ENCODE data around the gene GJB2.
A peak's percentile ranks its signal among the peaks of the same experiment; 100 is the strongest.

GJB2 gene

GRCh38 chr13:20192836-20193161, at the start of gene GJB2:
Gene GJB2 (minus strand): TSS chr13:20192938. CDS start chr13:20189581, 3,357 bp downstream.
- no peak for DNase-seq

GRCh38 chr13:20241593-20241992, 48.9 kb upstream of the GJB2 start:
- no peak for DNase-seq

- DNase-seq = no peak
These were observed 47.0 kb upstream of the GJB2 start for GRCh38 chr13:20239748-20240147.

- DNase-seq = no peak
These were observed 40.0 kb upstream of the GJB2 start for GRCh38 chr13:20232556-20233277.

- no peak for DNase-seq
These were observed 39.3 kb upstream of the GJB2 start, which contains the start of gene GJB6 for GRCh38 chr13:20231839-20232555. Gene GJB6 (minus strand): TSS chr13:20232319. CDS start chr13:20223480, 8,839 bp downstream.

- peak; percentile 9 for DNase-seq
These were observed 38.4 kb upstream of the GJB2 start for GRCh38 chr13:20230913-20231838.

- no peak for DNase-seq
These were observed 35.0 kb upstream of the GJB2 start for GRCh38 chr13:20227730-20228129.

GRCh38 chr13:20227288-20227687, 34.5 kb upstream of the GJB2 start:
- DNase-seq = no peak

GRCh38 chr13:20222553-20222952, 29.8 kb upstream of the GJB2 start:
- DNase-seq = peak; percentile 33

GRCh38 chr13:20221772-20222171, 29.0 kb upstream of the GJB2 start:
- no peak for DNase-seq

- DNase-seq = peak; percentile 27
These were observed 26.8 kb upstream of the GJB2 start for GRCh38 chr13:20219577-20219976.

- no peak for DNase-seq
These were observed 24.4 kb upstream of the GJB2 start for GRCh38 chr13:20217168-20217567.

GRCh38 chr13:20209948-20210347, 17.2 kb upstream of the GJB2 start:
- DNase-seq = no peak

GRCh38 chr13:20206698-20207235, 14.0 kb upstream of the GJB2 start:
- no peak for DNase-seq

GRCh38 chr13:20206065-20206697, 13.4 kb upstream of the GJB2 start:
- DNase-seq = no peak

GRCh38 chr13:20198781-20199180, 6.0 kb upstream of the GJB2 start:
- DNase-seq = no peak

GRCh38 chr13:20197361-20197834, 4.7 kb upstream of the GJB2 start:
- DNase-seq = peak; percentile 46

- no peak for DNase-seq
These were observed 3.1 kb upstream of the GJB2 start for GRCh38 chr13:20195801-20196200.

- no peak for DNase-seq
These were observed 1.3 kb upstream of the GJB2 start for GRCh38 chr13:20193907-20194631.

GRCh38 chr13:20193162-20193906, 596 bp upstream of the GJB2 start:
- no peak for DNase-seq

Measured in activated CD4-positive, alpha-beta T cell treated with anti-CD3 and anti-CD28 coated beads, Interleukin-2, amount 50 U/mL, for 16 hours (primary cell).